ENCODE results near the gene FAHD1.

- TF ChIP-seq, protein P1, sequence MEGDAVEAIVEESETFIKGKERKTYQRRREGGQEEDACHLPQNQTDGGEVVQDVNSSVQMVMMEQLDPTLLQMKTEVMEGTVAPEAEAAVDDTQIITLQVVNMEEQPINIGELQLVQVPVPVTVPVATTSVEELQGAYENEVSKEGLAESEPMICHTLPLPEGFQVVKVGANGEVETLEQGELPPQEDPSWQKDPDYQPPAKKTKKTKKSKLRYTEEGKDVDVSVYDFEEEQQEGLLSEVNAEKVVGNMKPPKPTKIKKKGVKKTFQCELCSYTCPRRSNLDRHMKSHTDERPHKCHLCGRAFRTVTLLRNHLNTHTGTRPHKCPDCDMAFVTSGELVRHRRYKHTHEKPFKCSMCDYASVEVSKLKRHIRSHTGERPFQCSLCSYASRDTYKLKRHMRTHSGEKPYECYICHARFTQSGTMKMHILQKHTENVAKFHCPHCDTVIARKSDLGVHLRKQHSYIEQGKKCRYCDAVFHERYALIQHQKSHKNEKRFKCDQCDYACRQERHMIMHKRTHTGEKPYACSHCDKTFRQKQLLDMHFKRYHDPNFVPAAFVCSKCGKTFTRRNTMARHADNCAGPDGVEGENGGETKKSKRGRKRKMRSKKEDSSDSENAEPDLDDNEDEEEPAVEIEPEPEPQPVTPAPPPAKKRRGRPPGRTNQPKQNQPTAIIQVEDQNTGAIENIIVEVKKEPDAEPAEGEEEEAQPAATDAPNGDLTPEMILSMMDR (IDR thresholded peaks at IDR 0.05; ENCODE audit: poor library complexity): no peak
- TF ChIP-seq EZH2 (IDR thresholded peaks at IDR 0.05; ENCODE audit: borderline replicate concordance): no peak
These were observed 1.6 kb upstream of the FAHD1 start for GRCh38 chr16:1825381-1825863.
